B cell (primary cell): ENCODE results near the gene RTL5. TPM values are rescaled to one million over a fixed set of nuclear protein-coding genes. Genes with fewer than 3 reads are reported as not detected.

Experiments
- ATAC-seq: fragments of 200-7000 bp; cut with Tn5 transposase; one replicate; pipeline ENCODE4 v1.10.0; 2021; ENCODE audit warnings: low read depth, mild to moderate bottlenecking, moderate number of reproducible peaks, moderate library complexity
- CTCF ChIA-PET: fragments of 350-600 bp; sonication (Branson Sonifier 250); formaldehyde crosslinking; loops from one replicate; lab custom pipeline; 2021; ENCODE audit warnings: antibody characterized with exemption, inconsistent platforms; lab: Charles Lee
- POLR2A ChIA-PET: fragments of 350-600 bp; sonication (Branson Sonifier 250); formaldehyde crosslinking; loops from one replicate; lab custom pipeline; 2021; ENCODE audit warnings: antibody characterized with exemption; lab: Charles Lee
- DNase-seq: peaks from one replicate; pipeline ENCODE4 v3.0.0; 2013
- H2AFZ ChIP-seq: 2 replicates; pipeline ENCODE4 v1.6.1; 2012; ENCODE audit warnings: mild to moderate bottlenecking, low read depth, low read length; ENCODE audit not compliant: insufficient read depth, poor library complexity, severe bottlenecking
- H3K27ac ChIP-seq, 2 donors: 1 replicate in 1 of 2; 2 replicates in 1 of 2; pipeline ENCODE4 v1.5.1; 2012 to 2013; ENCODE audit warnings: low read length in 2 of 2, mild to moderate bottlenecking in 2 of 2, moderate library complexity in 1 of 2
- H3K27me3 ChIP-seq, 4 experiments: fragments of 200-600 bp in 1 of 4; sonication (generic) in 1 of 4; replicated peaks in 1 of 4; 1 replicate in 2 of 4; 2 replicates in 2 of 4; pipeline versions ENCODE4 v1.6.1 to v1.7.0; 2013 to 2016; ENCODE audit warnings: low read length in 3 of 4, mild to moderate bottlenecking in 2 of 4, mixed read lengths in 1 of 4, moderate library complexity in 1 of 4; ENCODE audit not compliant: insufficient read depth in 4 of 4, control insufficient read depth in 3 of 4; ENCODE audit errors: control extremely low read depth in 1 of 4
- H3K36me3 ChIP-seq, 2 experiments: replicated peaks in 1 of 2; 1 replicate in 1 of 2; 2 replicates in 1 of 2; pipeline versions ENCODE4 v1.6.1 to v1.7.1; 2013; ENCODE audit warnings: low read length in 1 of 2; ENCODE audit not compliant: insufficient read depth in 2 of 2, control insufficient read depth in 1 of 2; ENCODE audit errors: control extremely low read depth in 1 of 2, extremely low read depth in 1 of 2
- H3K4me1 ChIP-seq, 2 donors: fragments of 200-600 bp in 1 of 2; sonication (generic) in 1 of 2; 1 replicate in 1 of 2; 2 replicates in 1 of 2; pipeline versions ENCODE4 v1.5.1 to v1.6.1; 2013 to 2017; ENCODE audit warnings: low read length in 2 of 2; ENCODE audit not compliant: control insufficient read depth in 2 of 2, insufficient read depth in 2 of 2
- H3K4me2 ChIP-seq: replicated peaks from 2 replicates; pipeline ENCODE3; 2012; ENCODE audit warnings: mild to moderate bottlenecking, low read depth, low read length; ENCODE audit not compliant: poor library complexity, severe bottlenecking
- H3K4me3 ChIP-seq, 5 experiments: fragments of 200-600 bp in 1 of 5; sonication (generic) in 1 of 5; 1 replicate in 3 of 5; 2 replicates in 2 of 5; pipeline versions ENCODE4 v1.5.1 to v1.7.0; 2011 to 2016; ENCODE audit warnings: low read length in 4 of 5, mild to moderate bottlenecking in 4 of 5, low read depth in 2 of 5, control low read depth in 1 of 5, moderate library complexity in 1 of 5; ENCODE audit not compliant: insufficient read depth in 1 of 5; ENCODE audit errors: control extremely low read depth in 1 of 5, extremely low read depth in 1 of 5
- H3K79me2 ChIP-seq: fragments of 200-600 bp; sonication (generic); one replicate; pipeline ENCODE4 v1.6.0; 2016; ENCODE audit warnings: low read length; ENCODE audit not compliant: control insufficient read depth, insufficient read depth
- H3K9ac ChIP-seq: fragments of 200-600 bp; sonication (generic); 2 replicates; pipeline ENCODE4 v1.6.1; 2017; ENCODE audit warnings: mild to moderate bottlenecking, low read length, moderate library complexity
- H3K9me3 ChIP-seq, 3 donors: one replicate each; pipeline versions ENCODE4 v1.6.1 to v1.7.1; 2013; ENCODE audit warnings: low read length in 2 of 3; ENCODE audit not compliant: control insufficient read depth in 2 of 3, insufficient read depth in 1 of 3; ENCODE audit errors: control extremely low read depth in 1 of 3
- H4K20me1 ChIP-seq: 2 replicates; pipeline ENCODE4 v1.6.0; 2012; ENCODE audit warnings: mild to moderate bottlenecking, low read length; ENCODE audit not compliant: insufficient read depth, control insufficient read depth, poor library complexity, severe bottlenecking
- H3K27ac Mint-ChIP-seq: one replicate; pipeline ENCODE4 v1.8.0; 2021; ENCODE audit warnings: mixed read lengths
- H3K27me3 Mint-ChIP-seq: one replicate; pipeline ENCODE4 v1.8.0; 2021; ENCODE audit warnings: mixed read lengths
- H3K4me1 Mint-ChIP-seq: one replicate; pipeline ENCODE4 v1.8.0; 2021; ENCODE audit warnings: mixed read lengths
- H3K4me3 Mint-ChIP-seq: one replicate; pipeline ENCODE4 v1.8.0; 2021; ENCODE audit warnings: mixed read lengths
- H3K9me3 Mint-ChIP-seq: one replicate; pipeline ENCODE4 v1.8.0; 2022; ENCODE audit warnings: mixed read lengths; ENCODE audit not compliant: insufficient read depth
- EZH2 ChIP-seq: IDR thresholded peaks from 2 replicates; pipeline ENCODE4 v1.6.1; 2012; ENCODE audit warnings: borderline replicate concordance, low read depth, mild to moderate bottlenecking, moderate library complexity, low read length; ENCODE audit not compliant: insufficient read depth, poor library complexity, severe bottlenecking
- WGBS: methylation state at CpG from one replicate; pipeline ENCODE4 v1.1.5; 2013; ENCODE audit warnings: missing lambda C conversion rate; ENCODE audit not compliant: insufficient coverage; 5-methylcytosine and 5-hydroxymethylcytosine counted together
- intact Hi-C: fragments of 100-400 bp; cut with micrococcal nuclease; formaldehyde crosslinking; loops from one replicate; pipeline ENCODE4 v1.10.0; 2022
- polyA plus RNA-seq: library from polyadenylated mRNA; depleted of rRNA; stranded (reverse); fragments of >200 nt; gene quantifications from 2 replicates; pipeline ENCODE4 v1.2.3, GENCODE V29; 2012
- total RNA-seq, 2 donors: library from RNA; stranded (reverse); fragments of 120-200 nt in 1 of 2; gene quantifications; 1 replicate in 1 of 2; 2 replicates in 1 of 2; pipeline versions ENCODE4 v1.2.3 to v1.2.4, GENCODE V29; 2013 to 2022
- TF ChIP-seq, protein P1 (sequence below): fragments of 200-600 bp; IDR thresholded peaks from one replicate; pipeline ENCODE4 v1.8.0; 2022; ENCODE audit warnings: antibody characterized with exemption, mild to moderate bottlenecking

RTL5 gene
- total and polyA plus RNA-seq, 2 donors (not counting 1 experiment from before 2014, with no cell fraction given), result 1.0 to 22.4 TPM

DNA sequence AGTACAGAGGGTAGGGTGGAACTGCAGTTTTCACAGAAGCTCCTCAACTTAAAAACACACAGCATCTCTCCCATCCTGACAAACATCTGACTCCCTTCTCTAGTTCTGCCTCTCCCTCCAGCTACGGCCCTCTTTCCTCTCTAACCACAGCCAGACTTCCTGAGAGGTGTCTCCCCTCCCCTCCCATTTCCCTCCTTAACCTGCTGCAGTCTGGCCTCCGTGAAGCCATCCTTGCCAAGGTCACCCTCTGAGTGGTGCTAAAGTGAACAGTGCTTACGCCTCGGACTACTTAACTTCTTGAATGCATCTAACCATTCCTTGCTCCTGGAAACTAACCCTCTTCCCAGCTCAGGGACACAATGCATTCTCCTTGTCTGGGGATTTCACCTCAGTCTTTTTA is 53.3 kb downstream of the RTL5 start:
- Histone ChIP-seq H3K27ac (no peak overlapping the region), H2AFZ (no peak overlapping the region), H3K79me2 (no peaks in the 10 kb centered on the region), H3K27me3 (peaks cover 0 to 5% (median 0%) of the 10 kb centered on the region in 4 experiments), H3K9ac (no peak overlapping the region), H3K4me2 (no peak overlapping the region), H3K36me3 (no peaks in the 10 kb centered on the region), H3K4me3 (no peak overlapping the region), H4K20me1 (no peaks in the 10 kb centered on the region), H3K4me1 (no peaks in the 10 kb centered on the region), H3K9me3 (no peaks in the 10 kb centered on the region)
- intact Hi-C loops, result no loop called here
- ATAC-seq (no peak), DNase-seq (no peak)
- WGBS, result 0% methylated on average over 2 of the region's 4 CpGs
- Mint-ChIP-seq H3K4me1 (peaks cover 4% of the 10 kb centered on the region), H3K4me3 (no peak overlapping the region), H3K27me3 (peaks cover 13% of the 10 kb centered on the region), H3K9me3 (no peaks in the 10 kb centered on the region), H3K27ac (no peak overlapping the region)
- ChIA-PET POLR2A (no interaction called here), CTCF (no interaction called here)
- TF ChIP-seq, protein P1, sequence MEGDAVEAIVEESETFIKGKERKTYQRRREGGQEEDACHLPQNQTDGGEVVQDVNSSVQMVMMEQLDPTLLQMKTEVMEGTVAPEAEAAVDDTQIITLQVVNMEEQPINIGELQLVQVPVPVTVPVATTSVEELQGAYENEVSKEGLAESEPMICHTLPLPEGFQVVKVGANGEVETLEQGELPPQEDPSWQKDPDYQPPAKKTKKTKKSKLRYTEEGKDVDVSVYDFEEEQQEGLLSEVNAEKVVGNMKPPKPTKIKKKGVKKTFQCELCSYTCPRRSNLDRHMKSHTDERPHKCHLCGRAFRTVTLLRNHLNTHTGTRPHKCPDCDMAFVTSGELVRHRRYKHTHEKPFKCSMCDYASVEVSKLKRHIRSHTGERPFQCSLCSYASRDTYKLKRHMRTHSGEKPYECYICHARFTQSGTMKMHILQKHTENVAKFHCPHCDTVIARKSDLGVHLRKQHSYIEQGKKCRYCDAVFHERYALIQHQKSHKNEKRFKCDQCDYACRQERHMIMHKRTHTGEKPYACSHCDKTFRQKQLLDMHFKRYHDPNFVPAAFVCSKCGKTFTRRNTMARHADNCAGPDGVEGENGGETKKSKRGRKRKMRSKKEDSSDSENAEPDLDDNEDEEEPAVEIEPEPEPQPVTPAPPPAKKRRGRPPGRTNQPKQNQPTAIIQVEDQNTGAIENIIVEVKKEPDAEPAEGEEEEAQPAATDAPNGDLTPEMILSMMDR, result no peak
- TF ChIP-seq EZH2, result no peak

Other genes starting within 250 kb of the RTL5 start
- 1.7 and 3.3 TPM in 2 replicates for gene NHSL2, start 221.1 kb downstream of the RTL5 start, total RNA-seq
- gene NHSL2, start 221.1 kb downstream of the RTL5 start, polyA plus RNA-seq, result 0.16 and 0.20 TPM in 2 replicates
- gene PIN4, start 49.8 kb upstream of the RTL5 start, total RNA-seq, result 13.4 and 16.0 TPM in 2 replicates
- 2.5 and 3.6 TPM in 2 replicates for gene PIN4, start 49.8 kb upstream of the RTL5 start, polyA plus RNA-seq
- 0.34 and 0.36 TPM in 2 replicates for gene ERCC6L, start 107.1 kb upstream of the RTL5 start, total RNA-seq
- 0.61 and 0.89 TPM in 2 replicates for gene ERCC6L, start 107.1 kb upstream of the RTL5 start, polyA plus RNA-seq
- 1,106 and 1,134 TPM in 2 replicates for gene RPS4X, start 145.3 kb upstream of the RTL5 start, total RNA-seq
- gene RPS4X, start 145.3 kb upstream of the RTL5 start, polyA plus RNA-seq, result 1,812 and 1,887 TPM in 2 replicates
- not detected in 2 replicates for gene CITED1, start 174.0 kb upstream of the RTL5 start, total RNA-seq
- gene CITED1, start 174.0 kb upstream of the RTL5 start, polyA plus RNA-seq, result not detected in 2 replicates